ENCODE measurements around the gene MRTFB.

The MRTFB gene

DNA sequence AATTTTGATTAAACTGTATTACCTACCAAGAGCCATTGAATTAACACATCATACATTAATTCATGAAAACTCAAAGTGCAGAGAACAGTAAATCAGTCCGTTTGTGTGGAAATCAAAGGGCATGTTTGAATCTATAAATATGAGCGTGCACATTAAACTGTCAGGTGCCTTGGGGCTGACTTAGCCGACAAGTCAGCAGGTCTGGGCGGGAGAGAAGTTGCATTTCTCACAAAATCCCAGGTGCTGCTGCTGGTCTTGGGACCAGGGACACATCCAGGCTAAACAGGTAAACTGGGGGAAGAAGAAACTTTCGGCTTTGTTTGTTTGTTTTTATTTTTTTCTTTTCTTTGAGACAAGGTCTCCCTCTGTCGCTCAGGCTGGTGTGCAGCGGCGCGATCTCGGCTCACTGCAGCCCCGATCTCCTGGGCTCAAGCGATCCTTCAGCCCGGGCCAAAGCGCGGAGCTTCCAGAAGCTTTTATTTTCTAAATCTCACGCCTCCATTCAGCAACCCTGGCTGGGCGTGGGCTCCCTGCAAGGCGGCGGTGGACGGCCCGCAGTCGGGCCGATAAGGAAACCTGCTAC is 213.9 kb downstream of the MRTFB start:
- TF ChIP-seq POLR2A (IDR thresholded peaks at IDR 0.05; ENCODE audit: low read length) (no peak), GATA1 (IDR thresholded peaks at IDR 0.05; ENCODE audit: low read depth, low read length) (no peak)
- no peak for DNase-seq

DNA sequence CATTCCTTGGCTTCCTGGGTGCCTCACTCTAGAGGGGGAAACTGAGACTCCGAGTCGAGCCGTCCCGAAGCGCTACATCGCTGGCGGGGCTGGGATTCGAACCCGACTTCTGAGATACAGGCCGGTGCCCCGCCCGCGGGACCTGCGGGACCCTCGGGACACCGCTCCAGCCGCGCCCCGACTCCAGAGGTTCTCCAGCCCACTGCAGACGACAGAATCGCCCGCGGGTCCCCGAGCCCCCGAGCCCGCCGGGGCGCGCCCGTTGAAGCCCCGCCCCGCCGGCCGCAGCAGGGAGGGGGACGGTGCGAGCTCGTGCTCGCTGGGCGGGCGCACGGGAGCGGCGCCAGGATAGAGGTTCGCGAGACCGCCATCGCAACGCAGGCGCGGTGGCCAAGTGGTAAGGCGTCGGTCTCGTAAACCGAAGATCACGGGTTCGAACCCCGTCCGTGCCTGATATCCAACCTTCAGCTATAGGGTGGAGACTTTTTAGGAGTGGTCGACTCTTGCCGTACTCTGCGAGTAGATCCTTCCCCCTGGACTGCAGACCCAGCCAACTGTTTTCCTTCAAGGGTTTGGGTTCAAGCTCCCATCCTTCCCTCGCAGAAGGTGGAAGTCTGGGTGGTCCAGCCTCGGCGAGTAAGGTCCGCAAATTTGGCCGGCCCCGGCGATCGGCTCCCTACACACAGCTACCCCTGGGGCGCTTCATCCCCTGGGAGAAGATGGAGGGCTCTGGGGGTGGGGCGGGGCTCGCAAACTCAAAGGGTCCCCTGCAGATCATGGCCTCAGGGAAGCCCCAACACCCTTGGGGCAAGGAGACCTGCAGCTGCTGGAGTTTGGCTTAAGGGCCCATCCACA is 214.6 kb downstream of the MRTFB start:
- TF ChIP-seq GATA1 (IDR thresholded peaks at IDR 0.05; ENCODE audit: low read depth, low read length) (no peak), POLR2A (IDR thresholded peaks at IDR 0.05; ENCODE audit: low read length) (no peak)
- peak; percentile 93 to 97 for DNase-seq

DNA sequence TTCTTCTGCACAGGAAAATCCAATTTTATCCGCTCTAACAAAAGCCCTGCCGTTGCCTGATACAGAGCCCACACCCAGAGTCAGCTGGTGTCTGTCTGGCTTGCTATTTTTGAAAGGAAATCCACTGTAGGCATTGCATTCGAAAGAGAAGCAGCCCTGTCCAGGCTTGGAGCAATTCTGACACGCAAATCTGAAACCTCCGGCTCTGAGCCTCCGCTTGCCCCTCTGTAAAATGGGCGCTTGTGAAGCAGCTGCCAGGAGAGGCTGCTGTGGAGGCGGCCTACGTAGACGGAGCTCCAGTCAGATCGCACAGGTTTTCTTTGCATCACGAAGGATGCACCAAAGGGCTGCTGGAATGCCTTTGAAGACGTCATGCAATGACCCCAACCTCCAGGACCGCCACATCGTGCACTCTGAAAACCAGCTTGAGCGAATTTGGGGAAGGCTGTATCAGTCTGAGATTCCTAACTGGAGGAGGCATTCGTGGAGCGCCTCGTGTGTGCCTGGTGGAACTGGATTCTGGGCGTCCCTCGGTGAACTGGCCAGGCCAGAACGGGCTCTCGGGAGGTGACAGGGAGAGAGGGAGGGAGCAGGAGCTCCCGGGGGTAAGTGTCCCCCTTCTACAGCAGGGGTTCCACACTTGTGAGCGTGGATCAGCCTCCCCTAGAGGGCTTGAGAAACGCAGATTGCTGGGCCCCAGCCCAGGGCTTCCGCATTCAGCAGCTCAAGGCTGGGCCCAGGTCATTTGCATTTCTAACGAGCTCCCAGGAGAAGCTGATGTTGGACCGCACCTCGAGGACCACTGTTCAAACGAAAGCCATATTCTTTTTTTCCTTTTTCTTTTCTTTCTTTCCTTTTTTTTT is 215.5 kb downstream of the MRTFB start:
- no peak for TF ChIP-seq GATA1 (IDR thresholded peaks at IDR 0.05; ENCODE audit: low read depth, low read length)
- no peak for TF ChIP-seq POLR2A (IDR thresholded peaks at IDR 0.05; ENCODE audit: low read length)
- peak in 1 of 2 experiments; percentile 86 for DNase-seq

GRCh38 chr16:14289692-14290340 is 218.7 kb downstream of the MRTFB start:
- DNase-seq: peak; percentile 75
- TF ChIP-seq POLR2A (IDR thresholded peaks at IDR 0.05; ENCODE audit: low read length): no peak

- no peak for DNase-seq
- no peak for TF ChIP-seq GATA1 (IDR thresholded peaks at IDR 0.05; ENCODE audit: low read depth, low read length)
- TF ChIP-seq POLR2A (IDR thresholded peaks at IDR 0.05; ENCODE audit: low read length): no peak
Observed at GRCh38 chr16:14291286-14291685, 220.2 kb downstream of the MRTFB start.

GRCh38 chr16:14292051-14292825 is 221.1 kb downstream of the MRTFB start:
- no peak for TF ChIP-seq GATA1 (IDR thresholded peaks at IDR 0.05; ENCODE audit: low read depth, low read length)
- TF ChIP-seq POLR2A (IDR thresholded peaks at IDR 0.05; ENCODE audit: low read length): no peak
- DNase-seq: no peak

DNA sequence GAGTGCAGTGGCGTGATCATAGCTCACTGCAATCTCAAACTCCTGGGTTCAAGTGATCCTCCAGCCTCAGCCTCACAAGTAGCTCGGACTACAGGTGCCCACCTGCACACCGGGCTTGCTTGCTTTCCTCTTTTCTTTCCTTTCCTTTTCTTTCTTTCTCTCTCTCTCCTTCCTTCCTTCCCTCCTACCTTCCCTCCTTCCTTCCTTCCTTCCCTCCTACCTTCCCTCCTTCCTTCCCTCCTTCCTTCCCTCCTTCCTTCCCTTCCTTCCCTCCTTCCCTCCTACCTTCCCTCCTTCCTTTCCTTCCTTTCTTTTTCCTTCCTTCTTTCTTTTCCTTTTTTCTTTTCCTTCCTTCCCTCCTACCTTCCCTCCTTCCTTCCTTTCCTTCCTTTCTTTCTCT is 225.5 kb downstream of the MRTFB start:
- no peak for DNase-seq
- no peak for TF ChIP-seq POLR2A (IDR thresholded peaks at IDR 0.05; ENCODE audit: low read length)
- no peak for TF ChIP-seq GATA1 (IDR thresholded peaks at IDR 0.05; ENCODE audit: low read depth, low read length)

DNA sequence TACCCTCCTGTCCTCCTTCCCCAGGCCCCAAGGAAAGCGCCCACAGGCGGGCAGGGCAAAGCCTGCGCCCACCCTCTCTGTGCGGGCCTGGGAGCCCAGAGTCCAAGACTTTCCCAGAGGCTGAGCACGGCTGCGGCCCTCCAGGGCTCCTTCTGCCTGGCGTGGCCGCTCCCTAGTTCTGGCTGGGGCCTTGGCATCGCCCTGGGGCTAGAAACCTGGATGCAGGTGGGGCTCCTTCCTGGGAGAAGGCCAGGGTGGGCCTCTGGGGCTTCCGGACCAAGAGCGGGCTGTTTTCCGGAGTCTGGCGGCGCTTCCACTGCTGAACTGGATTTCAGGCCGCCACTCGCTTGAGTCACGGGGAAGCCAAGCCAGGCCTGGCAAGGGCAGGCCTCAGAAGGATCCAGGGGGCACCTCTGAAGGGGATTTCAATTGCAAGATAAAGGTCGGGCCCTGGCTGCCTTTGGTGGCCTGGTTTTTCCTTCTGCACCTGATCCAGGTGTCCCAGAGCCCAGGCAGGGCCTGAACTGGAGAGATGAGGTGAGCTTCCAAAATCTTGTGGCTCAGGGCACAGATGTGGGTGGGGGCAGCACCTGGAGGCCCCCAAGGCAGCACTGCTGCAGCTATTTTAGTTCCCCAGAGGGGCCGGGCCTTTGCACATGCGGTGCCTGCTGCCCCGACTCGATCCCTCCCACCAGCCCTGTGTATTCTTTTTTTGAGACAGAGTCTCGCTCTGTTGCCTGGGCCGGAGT is 227.4 kb downstream of the MRTFB start:
- no peak for TF ChIP-seq POLR2A (IDR thresholded peaks at IDR 0.05; ENCODE audit: low read length)
- no peak for TF ChIP-seq GATA1 (IDR thresholded peaks at IDR 0.05; ENCODE audit: low read depth, low read length)
- DNase-seq: no peak

DNA sequence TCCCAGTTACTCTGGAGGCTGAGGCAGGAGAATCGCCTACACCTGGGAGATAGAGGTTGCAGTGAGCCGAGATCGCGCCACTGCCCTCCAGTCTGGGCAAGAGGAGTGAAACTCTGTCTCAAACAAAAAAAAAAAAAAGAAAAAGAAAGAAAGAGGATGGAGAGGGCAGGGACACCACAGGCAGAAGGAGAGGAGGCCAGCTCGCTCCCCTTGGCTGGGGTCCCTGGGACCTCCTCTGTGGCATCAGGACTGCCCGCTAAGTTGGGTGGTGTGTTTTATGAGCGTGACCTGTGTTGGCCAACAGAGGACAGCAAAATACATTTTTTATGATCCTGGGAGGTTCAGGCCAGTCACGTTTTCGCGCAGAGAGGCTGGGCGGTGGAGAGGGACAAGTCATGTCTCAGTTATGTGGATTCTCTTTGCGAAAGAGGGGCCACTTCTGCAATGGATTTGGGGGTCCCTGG is 229.6 kb downstream of the MRTFB start:
- peak; percentile 75 to 77 for DNase-seq
- TF ChIP-seq POLR2A (IDR thresholded peaks at IDR 0.05; ENCODE audit: low read length): no peak
- TF ChIP-seq GATA1 (IDR thresholded peaks at IDR 0.05; ENCODE audit: low read depth, low read length): no peak

DNA sequence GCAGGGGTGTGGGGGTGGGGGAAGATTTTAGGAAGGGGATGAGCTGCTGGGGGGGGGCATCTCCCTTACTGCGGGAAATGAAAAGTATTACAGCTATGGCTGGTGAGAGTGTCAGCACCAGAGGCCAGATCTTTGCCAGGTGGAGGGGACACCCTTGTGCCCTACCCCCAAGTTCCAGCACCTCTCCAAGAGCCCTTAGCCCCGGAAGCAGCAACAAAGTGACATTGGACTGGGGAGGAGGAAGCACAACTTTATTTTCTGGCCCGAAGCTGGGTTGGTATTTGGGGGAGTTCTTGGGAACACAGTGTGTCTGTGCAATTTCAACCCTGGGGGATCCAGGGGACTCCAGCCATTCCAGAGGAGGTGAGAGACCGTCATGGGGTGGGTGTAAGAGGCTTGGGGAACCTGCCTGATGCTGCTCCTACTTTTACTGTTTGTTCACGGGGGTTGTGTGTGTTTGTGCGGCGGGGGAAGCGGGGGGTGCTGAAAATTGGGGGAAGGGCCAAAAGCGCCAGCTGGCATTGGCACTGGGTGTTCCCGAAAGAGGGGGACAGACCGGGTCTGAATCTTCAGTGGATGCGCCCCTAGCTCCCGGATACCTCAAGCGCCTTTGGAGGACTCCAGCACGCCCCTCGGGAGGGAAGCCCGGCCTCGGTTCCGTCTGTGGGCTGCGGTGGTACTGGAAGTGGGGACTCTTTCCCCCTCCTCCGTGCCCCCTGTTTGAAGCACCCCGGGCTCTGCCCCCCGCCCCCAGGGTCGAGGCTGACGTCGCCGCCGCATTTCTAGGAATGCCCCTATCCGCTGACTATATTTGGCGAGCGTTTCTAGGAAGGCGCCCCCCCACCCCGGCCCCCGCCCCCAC is 230.3 kb downstream of the MRTFB start:
- TF ChIP-seq GATA1 (IDR thresholded peaks at IDR 0.05; ENCODE audit: low read depth, low read length): no peak
- no peak for TF ChIP-seq POLR2A (IDR thresholded peaks at IDR 0.05; ENCODE audit: low read length)
- peak; percentile 40 to 42 for DNase-seq

- TF ChIP-seq POLR2A (IDR thresholded peaks at IDR 0.05; ENCODE audit: low read length): no peak
- TF ChIP-seq GATA1 (IDR thresholded peaks at IDR 0.05; ENCODE audit: low read depth, low read length): no peak
Observed at GRCh38 chr16:14302031-14302398, 230.9 kb downstream of the MRTFB start.

More at GRCh38 chr16:14302031-14302398, 230.9 kb downstream of the MRTFB start:
- peak; percentile 65 to 68 for DNase-seq

Data from erythroblast (primary cell).